Thyroid gland (tissue), 4 donors: ENCODE data around the gene COG3. TPM values are rescaled to one million over a fixed set of nuclear protein-coding genes. Genes with fewer than 3 reads are reported as not detected.

ENCODE experiments used
- DNase-seq, 2 donors: peaks; one replicate each; pipeline ENCODE4 v3.0.0-alpha.2; 2019
- H3K27ac ChIP-seq, 3 donors: fragments of 200-600 bp; sonication (generic); 1 replicate in 2 of 3; 2 replicates in 1 of 3; pipeline ENCODE4 v1.5.1; 2016 to 2019; ENCODE audit warnings: mild to moderate bottlenecking in 1 of 3, moderate library complexity in 1 of 3
- H3K27me3 ChIP-seq: fragments of 200-600 bp; sonication (generic); one replicate; pipeline ENCODE4 v1.5.1; 2019
- H3K36me3 ChIP-seq, 2 donors: fragments of 200-600 bp; sonication (generic); one replicate each; pipeline ENCODE4 v1.5.1; 2016 to 2019
- H3K4me1 ChIP-seq, 2 donors: fragments of 200-600 bp; sonication (generic); one replicate each; pipeline ENCODE4 v1.5.1; 2017 to 2019
- H3K4me3 ChIP-seq, 3 donors: fragments of 200-600 bp; sonication (generic); replicated peaks in 1 of 3; 1 replicate in 2 of 3; 2 replicates in 1 of 3; pipeline ENCODE4 v1.5.1; 2016; ENCODE audit warnings: mild to moderate bottlenecking in 1 of 3
- H3K9me3 ChIP-seq: fragments of 200-600 bp; sonication (generic); one replicate; pipeline ENCODE4 v1.5.1; 2017
- POLR2A ChIP-seq, 2 donors: fragments of 450-650 bp; IDR thresholded peaks; one replicate each; pipeline ENCODE4 v1.6.1; 2017; ENCODE audit warnings: antibody characterized with exemption in 2 of 2, mild to moderate bottlenecking in 2 of 2, moderate library complexity in 1 of 2
- WGBS, 2 donors: methylation state at CpG; one replicate each; pipeline ENCODE4 v1.1.5; 2017; 5-methylcytosine and 5-hydroxymethylcytosine counted together
- intact Hi-C: fragments of 100-400 bp; cut with DNase I; formaldehyde crosslinking; loops from one replicate; pipeline ENCODE4 v1.15.1; 2023
- total RNA-seq, 4 donors: library from RNA; depleted of rRNA; stranded (reverse); fragments of >200 nt; gene quantifications; one replicate each; pipeline ENCODE4 v1.2.3, GENCODE V29; 2016
- TF ChIP-seq, protein P1 (sequence below), 6 experiments: fragments of 200-600 bp in 3 of 6; fragments of 450-650 bp in 3 of 6; sonication (generic) in 3 of 6; IDR thresholded peaks; one replicate each; pipeline ENCODE4 v1.5.1; 2016 to 2019; ENCODE audit warnings: antibody characterized with exemption in 6 of 6, mild to moderate bottlenecking in 2 of 6, inconsistent platforms in 1 of 6, moderate library complexity in 1 of 6

The COG3 gene
- total RNA-seq, 4 donors from 2014 or later = 35.9 to 56.0 (median 45.0) TPM

DNA sequence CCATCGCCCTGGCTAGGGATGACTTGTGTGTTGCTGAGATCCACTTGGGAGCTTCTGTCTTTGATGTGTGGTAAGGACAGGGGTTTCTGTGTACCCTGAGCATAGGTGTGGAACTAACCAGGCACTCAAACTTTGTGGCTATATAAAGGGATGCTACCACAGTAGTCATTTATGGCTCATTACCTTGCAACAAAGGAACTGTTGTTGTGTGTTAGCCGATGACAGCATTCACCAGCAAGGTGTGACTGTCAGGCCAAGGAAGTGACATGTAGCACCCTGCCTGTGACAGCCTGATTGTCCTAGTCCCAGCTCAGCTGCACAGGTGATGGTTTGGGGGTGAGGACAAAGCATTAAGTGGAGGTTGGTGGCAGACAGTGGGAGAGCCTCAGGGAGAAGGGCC is 73.6 kb downstream of the COG3 start:
- Histone ChIP-seq H3K27me3 (no peaks in the 10 kb centered on the region), H3K4me1 (no peaks in the 10 kb centered on the region), H3K36me3 (peaks cover 27 to 29% of the 10 kb centered on the region in 2 donors), H3K27ac (no peak overlapping the region), H3K4me3 (no peak overlapping the region), H3K9me3 (no peaks in the 10 kb centered on the region)
- intact Hi-C loops = no loop called here
- DNase-seq = no peak
- TF ChIP-seq POLR2A (IDR thresholded peaks at IDR 0.05) = no peak
- TF ChIP-seq, protein P1, sequence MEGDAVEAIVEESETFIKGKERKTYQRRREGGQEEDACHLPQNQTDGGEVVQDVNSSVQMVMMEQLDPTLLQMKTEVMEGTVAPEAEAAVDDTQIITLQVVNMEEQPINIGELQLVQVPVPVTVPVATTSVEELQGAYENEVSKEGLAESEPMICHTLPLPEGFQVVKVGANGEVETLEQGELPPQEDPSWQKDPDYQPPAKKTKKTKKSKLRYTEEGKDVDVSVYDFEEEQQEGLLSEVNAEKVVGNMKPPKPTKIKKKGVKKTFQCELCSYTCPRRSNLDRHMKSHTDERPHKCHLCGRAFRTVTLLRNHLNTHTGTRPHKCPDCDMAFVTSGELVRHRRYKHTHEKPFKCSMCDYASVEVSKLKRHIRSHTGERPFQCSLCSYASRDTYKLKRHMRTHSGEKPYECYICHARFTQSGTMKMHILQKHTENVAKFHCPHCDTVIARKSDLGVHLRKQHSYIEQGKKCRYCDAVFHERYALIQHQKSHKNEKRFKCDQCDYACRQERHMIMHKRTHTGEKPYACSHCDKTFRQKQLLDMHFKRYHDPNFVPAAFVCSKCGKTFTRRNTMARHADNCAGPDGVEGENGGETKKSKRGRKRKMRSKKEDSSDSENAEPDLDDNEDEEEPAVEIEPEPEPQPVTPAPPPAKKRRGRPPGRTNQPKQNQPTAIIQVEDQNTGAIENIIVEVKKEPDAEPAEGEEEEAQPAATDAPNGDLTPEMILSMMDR (IDR thresholded peaks at IDR 0.05) = no peak
- 83 to 91% methylated on average over 2 of the region's 2 CpGs for WGBS, 2 donors

DNA sequence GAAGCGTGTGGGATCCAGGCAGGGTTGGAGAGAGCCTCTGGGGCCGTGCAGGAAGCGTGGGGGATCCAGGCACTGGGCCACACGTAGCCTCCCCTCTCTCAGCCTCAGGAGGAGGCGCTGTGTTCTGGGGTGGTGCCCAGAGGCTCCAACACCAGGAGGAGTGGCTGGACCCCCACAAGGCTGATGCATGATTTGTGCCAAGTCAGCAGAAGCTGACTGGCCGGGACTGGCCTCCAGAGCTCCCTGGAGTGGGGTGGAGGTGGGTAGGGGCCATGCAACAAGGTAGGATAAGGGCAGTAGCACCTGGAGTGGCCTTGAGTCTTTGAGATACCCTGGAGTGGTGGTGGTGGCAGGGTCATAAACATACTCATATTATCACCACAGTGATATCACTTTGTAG is 75.5 kb downstream of the COG3 start:
- H3K27me3 ChIP-seq = no peaks in the 10 kb centered on the region
- H3K4me3 ChIP-seq = no peak overlapping the region
- no peak for TF ChIP-seq POLR2A (IDR thresholded peaks at IDR 0.05)
- TF ChIP-seq, protein P1 (IDR thresholded peaks at IDR 0.05) = no peak
- peaks cover 9 to 12% of the 10 kb centered on the region in 2 donors for H3K36me3 ChIP-seq
- intact Hi-C loops = no loop called here
- no peak overlapping the region for H3K27ac ChIP-seq
- no peak for DNase-seq
- WGBS, 2 donors = 48 to 71% methylated on average over 2 to 6 of the region's 6 CpGs
- no peaks in the 10 kb centered on the region for H3K4me1 ChIP-seq
- no peaks in the 10 kb centered on the region for H3K9me3 ChIP-seq

DNA sequence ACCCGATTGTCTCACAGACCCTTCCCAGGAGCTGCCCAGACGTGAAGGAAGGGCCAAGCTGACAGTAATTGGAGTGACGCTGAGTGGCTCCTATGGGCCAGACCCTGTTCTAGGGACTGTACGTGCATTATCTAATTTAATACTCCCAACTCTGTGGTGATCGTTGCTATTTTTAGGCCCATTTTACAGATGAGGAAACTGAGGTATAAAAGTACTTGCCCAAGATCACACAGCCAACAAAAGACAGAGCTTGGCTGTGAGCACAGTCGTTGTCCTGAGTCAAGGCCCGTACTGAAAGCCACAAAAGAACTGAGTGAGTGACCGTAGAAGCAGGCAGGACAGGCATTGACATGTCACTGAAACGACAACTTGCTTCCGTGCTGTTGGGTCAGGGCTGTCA is 76.1 kb downstream of the COG3 start:
- 84 to 85% methylated on average over 10 of the region's 10 CpGs for WGBS, 2 donors
- H3K27me3 ChIP-seq = no peaks in the 10 kb centered on the region
- intact Hi-C loops = no loop called here
- no peak for DNase-seq
- H3K27ac ChIP-seq = no peak overlapping the region
- TF ChIP-seq POLR2A (IDR thresholded peaks at IDR 0.05) = no peak
- TF ChIP-seq, protein P1 (IDR thresholded peaks at IDR 0.05) = no peak
- peaks cover 2 to 5% of the 10 kb centered on the region in 2 donors for H3K36me3 ChIP-seq
- H3K9me3 ChIP-seq = no peaks in the 10 kb centered on the region
- no peaks in the 10 kb centered on the region for H3K4me1 ChIP-seq
- H3K4me3 ChIP-seq = no peak overlapping the region

DNA sequence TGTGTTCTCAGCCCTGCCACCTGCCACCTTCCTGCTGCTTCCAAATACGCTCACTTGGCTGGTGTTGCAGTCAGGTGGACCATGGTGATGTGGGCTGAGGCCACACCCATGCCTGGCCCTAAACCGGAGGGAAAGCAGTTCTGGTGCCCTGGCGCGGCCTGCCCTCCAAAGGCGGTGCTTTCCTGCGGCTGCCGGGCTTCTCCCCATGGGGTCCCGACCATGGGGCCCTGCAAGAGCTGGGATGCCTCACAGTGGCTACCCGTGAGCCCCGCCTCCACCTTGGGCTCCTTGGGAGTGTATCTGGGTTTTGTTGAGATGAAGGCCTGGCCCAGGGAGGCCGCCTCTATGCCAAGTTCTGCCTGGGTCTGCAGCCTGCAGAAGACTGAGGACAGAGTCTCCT is 77.1 kb downstream of the COG3 start:
- no peak for TF ChIP-seq POLR2A (IDR thresholded peaks at IDR 0.05)
- TF ChIP-seq, protein P1 (IDR thresholded peaks at IDR 0.05) = no peak
- no peaks in the 10 kb centered on the region for H3K27me3 ChIP-seq
- intact Hi-C loops = no loop called here
- H3K4me3 ChIP-seq = no peak overlapping the region
- WGBS, 2 donors = 95 to 96% methylated on average over 10 to 11 of the region's 11 CpGs
- no peaks in the 10 kb centered on the region for H3K9me3 ChIP-seq
- DNase-seq = no peak
- no peaks in the 10 kb centered on the region for H3K36me3 ChIP-seq
- no peaks in the 10 kb centered on the region for H3K4me1 ChIP-seq
- no peak overlapping the region for H3K27ac ChIP-seq

DNA sequence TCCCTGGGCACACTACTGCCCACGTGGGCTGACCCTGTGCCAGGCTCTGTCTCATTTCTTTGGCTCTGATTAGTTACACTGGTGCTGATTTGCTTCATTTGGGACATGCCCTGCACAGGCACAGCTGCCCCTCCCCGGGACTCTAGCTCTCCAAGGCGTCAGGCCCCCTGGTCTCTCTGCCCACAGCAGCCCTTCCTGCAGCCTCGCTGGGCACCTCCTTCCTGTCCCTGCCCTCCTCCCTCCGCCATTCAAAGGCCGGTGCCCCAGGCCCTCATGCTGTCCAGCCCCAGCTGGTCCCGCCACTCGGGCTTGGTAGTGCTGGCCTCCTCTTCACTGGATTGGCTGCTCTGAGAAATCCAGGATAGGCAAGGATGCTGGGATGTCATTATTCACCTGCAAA is 77.7 kb downstream of the COG3 start:
- TF ChIP-seq POLR2A (IDR thresholded peaks at IDR 0.05) = no peak
- TF ChIP-seq, protein P1 (IDR thresholded peaks at IDR 0.05) = no peak
- intact Hi-C loops = no loop called here
- Histone ChIP-seq H3K4me3 (no peak overlapping the region), H3K27me3 (no peaks in the 10 kb centered on the region), H3K36me3 (no peaks in the 10 kb centered on the region), H3K4me1 (no peaks in the 10 kb centered on the region), H3K9me3 (no peaks in the 10 kb centered on the region), H3K27ac (no peak overlapping the region)
- no peak for DNase-seq
- WGBS, 2 donors = 80 to 90% methylated on average over 8 of the region's 8 CpGs
